ENCODE measurements around the gene PLEKHA4. TPM values are rescaled to one million over a fixed set of nuclear protein-coding genes. Genes with fewer than 3 reads are reported as not detected.

PLEKHA4 gene
- total and polyA plus RNA-seq, 9 of the 15 experiments (the other 6 are each of a cell fraction or from before 2014, with no cell fraction given): 0.07 to 30.8 (median 11.4) TPM

DNA sequence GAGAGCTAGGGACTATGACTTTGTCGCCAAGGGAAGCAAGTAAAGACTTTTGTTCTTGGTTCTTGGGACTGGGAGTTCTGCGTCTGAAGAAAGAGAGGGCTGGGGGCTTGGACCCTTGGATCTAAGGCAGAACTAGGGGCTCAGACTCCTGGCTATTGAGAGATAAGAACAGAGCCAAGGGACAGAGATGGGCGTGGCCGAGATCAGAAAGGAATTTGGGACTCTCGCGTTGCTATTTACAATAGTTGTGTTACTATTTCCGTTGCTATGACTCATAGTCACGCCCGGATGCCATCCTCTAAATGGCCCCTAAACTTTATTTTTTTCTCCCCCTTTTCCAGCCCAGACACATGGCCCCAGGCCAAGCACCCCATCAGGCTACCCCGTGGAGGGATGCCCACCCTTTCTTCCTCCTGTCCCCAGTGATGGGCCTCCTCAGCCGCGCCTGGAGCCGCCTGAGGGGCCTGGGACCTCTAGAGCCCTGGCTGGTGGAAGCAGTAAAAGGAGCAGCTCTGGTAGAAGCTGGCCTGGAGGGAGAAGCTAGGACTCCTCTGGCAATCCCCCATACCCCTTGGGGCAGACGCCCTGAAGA, 4.6 kb upstream of the PLEKHA4 start (continued):
- TF ChIP-seq RBM17 (IDR thresholded peaks at IDR 0.05; ENCODE audit: borderline replicate concordance, low read depth, low read length) (no peak), MCM7 (IDR thresholded peaks at IDR 0.05) (no peak), ZNF316 (IDR thresholded peaks at IDR 0.05) (no peak), BMI1 (IDR thresholded peaks at IDR 0.05; ENCODE audit: low read length) (no peak), NUFIP1 (IDR thresholded peaks at IDR 0.05; ENCODE audit: partially characterized antibody) (no peak), SRSF7 (optimal IDR thresholded peaks at IDR 0.05; ENCODE audit: low read depth, low read length) (no peak), NRF1 (conservative IDR thresholded peaks at IDR 0.05 in 1 of 2, IDR thresholded peaks at IDR 0.05 in 1 of 2) (0 out of 4 replicates have a peak, but pooled peaks of 1 of the 2 experiments have one; percentile 13), GTF2A2 (tag; IDR thresholded peaks at IDR 0.05) (no peak), ZBED1 (IDR thresholded peaks at IDR 0.05) (no peak), NONO (IDR thresholded peaks at IDR 0.05; ENCODE audit: low read depth in 2 of 2, low read length in 1 of 2) (no peak), HMG20A (CRISPR knock-in tag; conservative IDR thresholded peaks at IDR 0.05) (no peak), FUS (optimal IDR thresholded peaks at IDR 0.05; ENCODE audit: low read depth, low read length) (no peak), EHMT2 (IDR thresholded peaks at IDR 0.05) (no peak), KDM5B (IDR thresholded peaks at IDR 0.05; ENCODE audit: insufficient replicate concordance, low read depth, low read length) (no peak), ADNP (tag; IDR thresholded peaks at IDR 0.05) (no peak), TEAD1 (CRISPR knock-in tag; IDR thresholded peaks at IDR 0.05) (peak; percentile 18 to 19; a peak in 3 of 4 replicates), DPF2 (IDR thresholded peaks at IDR 0.05) (peak; percentile 60; the same call in 1 of the 2 replicates), RBM22 (IDR thresholded peaks at IDR 0.05; ENCODE audit: low read depth, low read length, poor library complexity, severe bottlenecking) (no peak), CHCHD3 (CRISPR knock-in tag; IDR thresholded peaks at IDR 0.05) (no peak), ZNF436 (CRISPR knock-in tag; IDR thresholded peaks at IDR 0.05) (no peak), EZH2 (IDR thresholded peaks at IDR 0.05; ENCODE audit: borderline replicate concordance, low read depth, low read length) (no peak), ZNF57 (CRISPR knock-in tag; IDR thresholded peaks at IDR 0.05) (no peak), SAP30 (IDR thresholded peaks at IDR 0.05; ENCODE audit: borderline replicate concordance, insufficient read depth, low read depth, low read length, poor library complexity, severe bottlenecking) (peak; percentile 74), DDX20 (tag; IDR thresholded peaks at IDR 0.05; ENCODE audit: low read depth) (no peak), BRD4 (IDR thresholded peaks at IDR 0.05) (0 out of 2 replicates have a peak, but pooled peaks have one; percentile 12), ZNF23 (CRISPR knock-in tag; IDR thresholded peaks at IDR 0.05) (no peak), EP300 (IDR thresholded peaks at IDR 0.05; ENCODE audit: low read length) (peak; percentile 79), FOXP1 (CRISPR knock-in tag; IDR thresholded peaks at IDR 0.05) (no peak; the same call in 1 of the 2 replicates)
- TF ChIP-seq, protein P1, sequence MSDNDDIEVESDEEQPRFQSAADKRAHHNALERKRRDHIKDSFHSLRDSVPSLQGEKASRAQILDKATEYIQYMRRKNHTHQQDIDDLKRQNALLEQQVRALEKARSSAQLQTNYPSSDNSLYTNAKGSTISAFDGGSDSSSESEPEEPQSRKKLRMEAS (CRISPR knock-in tag; IDR thresholded peaks at IDR 0.05): no peak
- TF ChIP-seq, protein P2, sequence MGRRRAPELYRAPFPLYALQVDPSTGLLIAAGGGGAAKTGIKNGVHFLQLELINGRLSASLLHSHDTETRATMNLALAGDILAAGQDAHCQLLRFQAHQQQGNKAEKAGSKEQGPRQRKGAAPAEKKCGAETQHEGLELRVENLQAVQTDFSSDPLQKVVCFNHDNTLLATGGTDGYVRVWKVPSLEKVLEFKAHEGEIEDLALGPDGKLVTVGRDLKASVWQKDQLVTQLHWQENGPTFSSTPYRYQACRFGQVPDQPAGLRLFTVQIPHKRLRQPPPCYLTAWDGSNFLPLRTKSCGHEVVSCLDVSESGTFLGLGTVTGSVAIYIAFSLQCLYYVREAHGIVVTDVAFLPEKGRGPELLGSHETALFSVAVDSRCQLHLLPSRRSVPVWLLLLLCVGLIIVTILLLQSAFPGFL (CRISPR knock-in tag; IDR thresholded peaks at IDR 0.05): no peak
